H9 (cell line): ENCODE data around the gene SEMA3F. TPM values are rescaled to one million over a fixed set of nuclear protein-coding genes. Genes with fewer than 3 reads are reported as not detected.
A peak's percentile ranks its signal among the peaks of the same experiment; 100 is the strongest.

Experiments
- DNase-seq: peaks from one replicate; pipeline ENCODE4 v3.0.0-alpha.2; 2017
- H2AFZ ChIP-seq: one replicate; pipeline ENCODE4 v1.6.1; 2013; ENCODE audit warnings: mild to moderate bottlenecking, low read length, control low read depth, moderate library complexity
- H2AK5ac ChIP-seq: 2 replicates; pipeline ENCODE4 v1.6.1; 2013; ENCODE audit warnings: low read length, control low read depth, mixed read lengths; ENCODE audit not compliant: insufficient read length
- H2BK120ac ChIP-seq: one replicate; pipeline ENCODE4 v1.6.1; 2013; ENCODE audit warnings: low read depth, mild to moderate bottlenecking, low read length, control low read depth, inconsistent platforms; ENCODE audit not compliant: poor library complexity, severe bottlenecking
- H2BK12ac ChIP-seq: 2 replicates; pipeline ENCODE4 v1.6.1; 2013; ENCODE audit warnings: low read length, control low read depth, mixed read lengths, low read depth; ENCODE audit not compliant: insufficient read length
- H2BK15ac ChIP-seq: 2 replicates; pipeline ENCODE4 v1.6.1; 2013; ENCODE audit warnings: low read depth, low read length, control low read depth
- H2BK20ac ChIP-seq: one replicate; pipeline ENCODE4 v1.6.1; 2013; ENCODE audit warnings: low read depth, mild to moderate bottlenecking, low read length, control low read depth, inconsistent platforms; ENCODE audit not compliant: poor library complexity, severe bottlenecking
- H2BK5ac ChIP-seq: 2 replicates; pipeline ENCODE4 v1.6.1; 2013; ENCODE audit warnings: low read length, control low read depth, mixed read lengths; ENCODE audit not compliant: insufficient read length
- H3K14ac ChIP-seq: 2 replicates; pipeline ENCODE4 v1.6.1; 2013; ENCODE audit warnings: low read length, control low read depth; ENCODE audit not compliant: insufficient read depth
- H3K18ac ChIP-seq: 2 replicates; pipeline ENCODE4 v1.6.1; 2013; ENCODE audit warnings: low read depth, mild to moderate bottlenecking, mixed read lengths, low read length, control low read depth; ENCODE audit not compliant: insufficient read length
- H3K23ac ChIP-seq: 2 replicates; pipeline ENCODE4 v1.6.1; 2013; ENCODE audit warnings: low read length, control low read depth, mixed read lengths, low read depth; ENCODE audit not compliant: insufficient read length
- H3K23me2 ChIP-seq: 2 replicates; pipeline ENCODE4 v1.6.1; 2013; ENCODE audit warnings: low read depth, mild to moderate bottlenecking, mixed read lengths, low read length, control low read depth; ENCODE audit not compliant: insufficient read length, poor library complexity, severe bottlenecking
- H3K27ac ChIP-seq: 2 replicates; pipeline ENCODE4 v1.5.1; 2013; ENCODE audit warnings: low read length, control low read depth, mixed read lengths, low read depth; ENCODE audit not compliant: insufficient read length
- H3K27me3 ChIP-seq: 2 replicates; pipeline ENCODE4 v1.6.1; 2013; ENCODE audit warnings: low read length, control low read depth, inconsistent platforms; ENCODE audit not compliant: insufficient read depth
- H3K4ac ChIP-seq: 2 replicates; pipeline ENCODE4 v1.6.1; 2013; ENCODE audit warnings: low read depth, mild to moderate bottlenecking, control low read depth, inconsistent platforms, low read length, moderate library complexity
- H3K4me1 ChIP-seq: 2 replicates; pipeline ENCODE4 v1.6.1; 2013; ENCODE audit warnings: low read length, control low read depth, inconsistent platforms; ENCODE audit not compliant: insufficient read depth
- H3K4me2 ChIP-seq: 2 replicates; pipeline ENCODE4 v1.6.1; 2013; ENCODE audit warnings: low read length, control low read depth, mixed read lengths; ENCODE audit not compliant: insufficient read length, insufficient read depth
- H3K56ac ChIP-seq: 2 replicates; pipeline ENCODE4 v1.6.1; 2013; ENCODE audit warnings: low read depth, mild to moderate bottlenecking, mixed read lengths, low read length, control low read depth; ENCODE audit not compliant: insufficient read length
- H3K79me1 ChIP-seq: 2 replicates; pipeline ENCODE4 v1.6.1; 2013; ENCODE audit warnings: low read depth, mild to moderate bottlenecking, moderate library complexity, low read length, control low read depth, inconsistent platforms; ENCODE audit not compliant: insufficient read depth, poor library complexity, severe bottlenecking
- H3K79me2 ChIP-seq: 2 replicates; pipeline ENCODE4 v1.6.1; 2013; ENCODE audit warnings: low read length, control low read depth, inconsistent platforms; ENCODE audit not compliant: insufficient read depth
- H3K9ac ChIP-seq: 2 replicates; pipeline ENCODE4 v1.6.1; 2013; ENCODE audit warnings: low read length, control low read depth, mixed read lengths; ENCODE audit not compliant: insufficient read length; ENCODE audit errors: extremely low read depth
- H3K9me3 ChIP-seq: one replicate; pipeline ENCODE4 v1.6.1; 2013; ENCODE audit warnings: low read depth, low read length, inconsistent platforms; ENCODE audit not compliant: control insufficient read depth
- H3T11ph ChIP-seq: one replicate; pipeline ENCODE4 v1.6.1; 2013; ENCODE audit warnings: mild to moderate bottlenecking, low read length, control low read depth, inconsistent platforms
- H4K20me1 ChIP-seq: one replicate; pipeline ENCODE4 v1.6.1; 2013; ENCODE audit not compliant: control insufficient read depth, insufficient read length, insufficient read depth
- H4K5ac ChIP-seq: 2 replicates; pipeline ENCODE4 v1.6.1; 2013; ENCODE audit warnings: low read depth, mild to moderate bottlenecking, mixed read lengths, low read length, control low read depth; ENCODE audit not compliant: insufficient read length
- H4K8ac ChIP-seq: replicated peaks from 2 replicates; pipeline ENCODE4 v1.6.1; 2013; ENCODE audit warnings: low read length, control low read depth, mixed read lengths, low read depth; ENCODE audit not compliant: insufficient read length
- H4K91ac ChIP-seq: 2 replicates; pipeline ENCODE4 v1.6.1; 2013; ENCODE audit warnings: low read depth, mild to moderate bottlenecking, moderate library complexity, mixed read lengths, low read length, control low read depth; ENCODE audit not compliant: insufficient read length
- H3K27ac Mint-ChIP-seq, 3 experiments: 2 replicates in 2 of 3; 3 replicates in 1 of 3; pipeline ENCODE4 v1.8.0; 2020 to 2021; ENCODE audit warnings: mixed read lengths in 3 of 3, mild to moderate bottlenecking in 1 of 3, moderate library complexity in 1 of 3
- H3K27me3 Mint-ChIP-seq: 2 replicates; pipeline ENCODE4 v1.8.0; 2021; ENCODE audit warnings: low read depth, mild to moderate bottlenecking, moderate library complexity, mixed read lengths
- H3K36me3 Mint-ChIP-seq, 3 experiments: 2 replicates in 2 of 3; 3 replicates in 1 of 3; pipeline ENCODE4 v1.8.0; 2020 to 2021; ENCODE audit warnings: low read depth in 3 of 3, mixed read lengths in 3 of 3; ENCODE audit not compliant: insufficient read depth in 1 of 3
- H3K4me1 Mint-ChIP-seq, 2 experiments: 2 replicates each; pipeline ENCODE4 v1.8.0; 2020; ENCODE audit warnings: mixed read lengths in 2 of 2
- H3K4me3 Mint-ChIP-seq, 2 experiments: 2 replicates in 1 of 2; 3 replicates in 1 of 2; pipeline ENCODE4 v1.8.0; 2020 to 2021; ENCODE audit warnings: mild to moderate bottlenecking in 2 of 2, mixed read lengths in 2 of 2, moderate library complexity in 1 of 2
- H3K9me3 Mint-ChIP-seq, 2 experiments: 2 replicates in 1 of 2; 3 replicates in 1 of 2; pipeline ENCODE4 v1.8.0; 2020; ENCODE audit warnings: mild to moderate bottlenecking in 2 of 2, mixed read lengths in 2 of 2, moderate library complexity in 1 of 2
- CTCF ChIP-seq: fragments of 200-600 bp; sonication (generic); conservative IDR thresholded peaks from 3 replicates; pipeline ENCODE4 v1.8.0; 2021; ENCODE audit warnings: antibody characterized with exemption, mild to moderate bottlenecking
- WGBS: extraction: QIAGEN DNeasy Blood & Tissue Kit; methylation state at CpG from one replicate; pipeline ENCODE4 v1.1.7; 2013; ENCODE audit warnings: missing lambda C conversion rate, low lambda C conversion rate, mixed read lengths; ENCODE audit not compliant: insufficient read length; ENCODE audit errors: extremely low coverage; 5-methylcytosine and 5-hydroxymethylcytosine counted together
- total RNA-seq: library from RNA; stranded (reverse); gene quantifications from 2 replicates; pipeline ENCODE4 v1.2.1, GENCODE V29; 2021

The SEMA3F gene
- total RNA-seq, 1 experiment from 2014 or later = 14.3 TPM

GRCh38 chr3:50195501-50196252 is 40.6 kb downstream of the SEMA3F start:
- no peak overlapping the region for H3K4ac ChIP-seq
- no peak overlapping the region for H2BK15ac ChIP-seq
- H3K4me3 Mint-ChIP-seq = no peak overlapping the region
- no peak overlapping the region for H2BK120ac ChIP-seq
- no peak overlapping the region for H3T11ph ChIP-seq
- no peak overlapping the region for H4K91ac ChIP-seq
- H3K27ac ChIP-seq = no peak overlapping the region
- no peak overlapping the region for H3K23ac ChIP-seq
- H3K27me3 Mint-ChIP-seq = peaks cover 50% of the 10 kb centered on the region
- H3K27me3 ChIP-seq = no peaks in the 10 kb centered on the region; the same call in 1 of the 2 replicates
- H4K20me1 ChIP-seq = no peaks in the 10 kb centered on the region
- H3K36me3 Mint-ChIP-seq = no peaks in the 10 kb centered on the region
- H3K56ac ChIP-seq = no peak overlapping the region
- H2AK5ac ChIP-seq = no peak overlapping the region
- H3K79me1 ChIP-seq = no peaks in the 10 kb centered on the region
- H3K9me3 Mint-ChIP-seq = no peaks in the 10 kb centered on the region
- H3K18ac ChIP-seq = no peak overlapping the region
- TF ChIP-seq CTCF = no peak
- H3K9me3 ChIP-seq = no peaks in the 10 kb centered on the region
- no peaks in the 10 kb centered on the region for H3K4me1 ChIP-seq
- no peaks in the 10 kb centered on the region for H3K79me2 ChIP-seq
- no peak overlapping the region for H4K5ac ChIP-seq
- no peak overlapping the region for H4K8ac ChIP-seq
- H2BK12ac ChIP-seq = no peak overlapping the region
- no peak overlapping the region for H3K14ac ChIP-seq
- H3K9ac ChIP-seq = no peak overlapping the region
- H3K4me2 ChIP-seq = no peak overlapping the region
- H2BK5ac ChIP-seq = no peak overlapping the region
- DNase-seq = peak; percentile 64
- peaks cover 5 to 11% of the 10 kb centered on the region in 2 experiments; a peak in 3 of 4 replicates for H3K4me1 Mint-ChIP-seq
- no CpG with 5 or more reads among the region's 4 CpGs for WGBS
- no peak overlapping the region for H2AFZ ChIP-seq
- H3K27ac Mint-ChIP-seq = no peak overlapping the region
- H3K23me2 ChIP-seq = no peaks in the 10 kb centered on the region
- H2BK20ac ChIP-seq = no peak overlapping the region
